H1 (cell line): Measurements from ENCODE around the gene ADH1A. TPM values are rescaled to one million over a fixed set of nuclear protein-coding genes. Genes with fewer than 3 reads are reported as not detected.

Source experiments
- CTCF ChIA-PET: fragments of 300-600 bp; sonication (Branson Sonifier 250); formaldehyde crosslinking; loops from one replicate; lab custom pipeline; 2021; ENCODE audit not compliant: partially characterized antibody; lab: Charles Lee
- POLR2A ChIA-PET: fragments of 300-600 bp; sonication (Branson Sonifier 250); formaldehyde crosslinking; loops from one replicate; lab custom pipeline; 2021; ENCODE audit warnings: inconsistent platforms; ENCODE audit not compliant: partially characterized antibody; lab: Charles Lee
- DNase-seq, 2 experiments: peaks; one replicate each; pipeline versions ENCODE4 v3.0.0 to v3.0.0-alpha.2; 2010 to 2022; ENCODE audit warnings: low spot score in 2 of 2, low read depth in 1 of 2, mixed read lengths in 1 of 2
- FAIRE-seq: peaks from 2 replicates; lab custom pipeline; 2011; peaks lifted over from hg19 to GRCh38; lab: Jason Lieb, UNC
- H2AFZ ChIP-seq: 2 replicates; pipeline ENCODE4 v1.8.1; 2012; ENCODE audit warnings: low read length, inconsistent platforms
- H2AK5ac ChIP-seq: 2 replicates; pipeline ENCODE4 v1.6.1; 2013; ENCODE audit warnings: low read depth, low read length
- H2BK120ac ChIP-seq: replicated peaks from 2 replicates; pipeline ENCODE3; 2013; ENCODE audit warnings: low read depth, low read length, inconsistent platforms
- H2BK12ac ChIP-seq: 2 replicates; pipeline ENCODE4 v1.6.1; 2013; ENCODE audit warnings: low read depth, low read length
- H2BK15ac ChIP-seq: 2 replicates; pipeline ENCODE4 v1.6.1; 2013; ENCODE audit warnings: low read length
- H2BK20ac ChIP-seq: 2 replicates; pipeline ENCODE4 v1.6.1; 2013; ENCODE audit warnings: low read length
- H2BK5ac ChIP-seq: 2 replicates; pipeline ENCODE4 v1.6.1; 2013; ENCODE audit warnings: low read depth, low read length
- H3K14ac ChIP-seq: 2 replicates; pipeline ENCODE4 v1.6.1; 2013; ENCODE audit warnings: inconsistent platforms; ENCODE audit not compliant: insufficient read length
- H3K18ac ChIP-seq: 2 replicates; pipeline ENCODE4 v1.6.1; 2013; ENCODE audit warnings: low read length; ENCODE audit errors: extremely low read depth
- H3K23ac ChIP-seq: 2 replicates; pipeline ENCODE4 v1.6.1; 2013; ENCODE audit warnings: inconsistent platforms; ENCODE audit not compliant: insufficient read length
- H3K23me2 ChIP-seq: 2 replicates; pipeline ENCODE4 v1.6.1; 2013; ENCODE audit warnings: low read depth, low read length
- H3K27ac ChIP-seq: 2 replicates; pipeline ENCODE4 v1.6.1; 2011; ENCODE audit warnings: low read depth, low read length, inconsistent platforms
- H3K27me3 ChIP-seq, 4 experiments: replicated peaks in 1 of 4; 1 replicate in 1 of 4; 2 replicates in 3 of 4; pipeline versions ENCODE4 v1.6.1 to v1.8.1; 2011 to 2013; ENCODE audit warnings: low read length in 3 of 4, mild to moderate bottlenecking in 3 of 4, inconsistent platforms in 2 of 4, mixed read lengths in 2 of 4, moderate library complexity in 1 of 4; ENCODE audit not compliant: control insufficient read depth in 3 of 4, insufficient read depth in 3 of 4; ENCODE audit errors: extremely low read depth in 1 of 4
- H3K36me3 ChIP-seq, 4 experiments: 2 replicates each; pipeline versions ENCODE4 v1.6.1 to v1.8.1; 2011 to 2013; ENCODE audit warnings: mild to moderate bottlenecking in 4 of 4, low read length in 3 of 4, moderate library complexity in 2 of 4, control low read depth in 1 of 4, inconsistent platforms in 1 of 4; ENCODE audit not compliant: insufficient read depth in 4 of 4, control insufficient read depth in 2 of 4
- H3K4ac ChIP-seq: replicated peaks from 2 replicates; pipeline ENCODE3; 2013; ENCODE audit warnings: low read length, low read depth, mixed read lengths, inconsistent platforms; ENCODE audit not compliant: insufficient read length
- H3K4me1 ChIP-seq, 4 experiments: replicated peaks in 1 of 4; 1 replicate in 1 of 4; 2 replicates in 3 of 4; pipeline versions ENCODE4 v1.6.1 to v1.8.1; 2011 to 2013; ENCODE audit warnings: low read length in 3 of 4, inconsistent platforms in 2 of 4, mixed read lengths in 1 of 4; ENCODE audit not compliant: insufficient read depth in 4 of 4, control insufficient read depth in 3 of 4
- H3K4me2 ChIP-seq, 2 experiments: 2 replicates each; pipeline versions ENCODE4 v1.6.1 to v1.8.1; 2011 to 2013; ENCODE audit warnings: low read depth in 2 of 2, low read length in 2 of 2, control low read depth in 1 of 2, inconsistent platforms in 1 of 2, mild to moderate bottlenecking in 1 of 2; ENCODE audit not compliant: insufficient read depth in 1 of 2
- H3K4me3 ChIP-seq, 4 experiments: fragments of 200-600, 300-600 bp in 1 of 4; sonication (generic), shearing (Covaris generic), sonication (Bioruptor Twin) in 1 of 4; 2 replicates each; pipeline versions ENCODE4 v1.5.1 to v1.8.1; 2011 to 2016; ENCODE audit warnings: low read length in 4 of 4, low read depth in 3 of 4, control low read depth in 2 of 4, inconsistent platforms in 2 of 4, mild to moderate bottlenecking in 2 of 4, mixed read lengths in 1 of 4, moderate library complexity in 1 of 4; ENCODE audit not compliant: insufficient read depth in 2 of 4; ENCODE audit errors: extremely low read depth in 1 of 4
- H3K56ac ChIP-seq: replicated peaks from 2 replicates; pipeline ENCODE3; 2013; ENCODE audit warnings: low read depth, mild to moderate bottlenecking, mixed read lengths, low read length, inconsistent platforms; ENCODE audit not compliant: insufficient read length
- H3K79me1 ChIP-seq: 2 replicates; pipeline ENCODE4 v1.6.1; 2013; ENCODE audit warnings: low read depth, low read length, control low read depth
- H3K79me2 ChIP-seq, 2 experiments: 2 replicates each; pipeline versions ENCODE4 v1.6.1 to v1.8.1; 2012 to 2013; ENCODE audit warnings: low read length in 2 of 2, mild to moderate bottlenecking in 2 of 2, inconsistent platforms in 1 of 2; ENCODE audit not compliant: insufficient read depth in 2 of 2, control insufficient read depth in 1 of 2
- H3K9ac ChIP-seq, 4 experiments: replicated peaks in 1 of 4; 1 replicate in 1 of 4; 2 replicates in 3 of 4; pipeline versions ENCODE4 v1.6.1 to v1.8.1; 2011 to 2013; ENCODE audit warnings: low read depth in 3 of 4, low read length in 3 of 4, control low read depth in 2 of 4, mild to moderate bottlenecking in 2 of 4, moderate library complexity in 2 of 4, inconsistent platforms in 1 of 4; ENCODE audit errors: extremely low read depth in 1 of 4
- H3K9me3 ChIP-seq, 2 experiments: 2 replicates each; pipeline versions ENCODE4 v1.6.1 to v1.8.1; 2012 to 2013; ENCODE audit warnings: mild to moderate bottlenecking in 2 of 2, moderate library complexity in 2 of 2, control low read depth in 1 of 2, inconsistent platforms in 1 of 2, low read depth in 1 of 2, low read length in 1 of 2, mixed read lengths in 1 of 2; ENCODE audit not compliant: insufficient read depth in 2 of 2
- H4K20me1 ChIP-seq, 2 experiments: replicated peaks in 1 of 2; 2 replicates each; pipeline versions ENCODE3 to v1.8.1; 2011 to 2013; ENCODE audit warnings: inconsistent platforms in 2 of 2, low read length in 2 of 2, mild to moderate bottlenecking in 1 of 2; ENCODE audit not compliant: insufficient read depth in 2 of 2, control insufficient read depth in 1 of 2
- H4K5ac ChIP-seq: 2 replicates; pipeline ENCODE4 v1.6.1; 2013; ENCODE audit warnings: low read length, low read depth, mixed read lengths, inconsistent platforms; ENCODE audit not compliant: insufficient read length
- H4K8ac ChIP-seq: 2 replicates; pipeline ENCODE4 v1.8.0; 2013; ENCODE audit warnings: mild to moderate bottlenecking, moderate library complexity, low read length, inconsistent platforms; ENCODE audit not compliant: insufficient read depth; ENCODE audit errors: extremely low read depth
- H4K91ac ChIP-seq: replicated peaks from 2 replicates; pipeline ENCODE3; 2013; ENCODE audit warnings: low read length, mixed read lengths, inconsistent platforms; ENCODE audit not compliant: insufficient read length
- CBX5 ChIP-seq: fragments of 300-800, 300-1000 bp; sonication (generic); IDR thresholded peaks from 2 replicates; pipeline ENCODE4 v1.7.1; 2016; ENCODE audit warnings: antibody characterized with exemption, low read length, low read depth
- FOSL1 ChIP-seq: IDR thresholded peaks from 2 replicates; pipeline ENCODE4 v1.6.1; 2011; ENCODE audit warnings: mild to moderate bottlenecking, low read depth, low read length, moderate library complexity; ENCODE audit not compliant: insufficient read depth
- GABPA ChIP-seq: IDR thresholded peaks from 2 replicates; pipeline ENCODE4 v1.6.1; 2011; ENCODE audit warnings: mild to moderate bottlenecking, low read length, moderate library complexity, borderline replicate concordance; ENCODE audit not compliant: insufficient read depth
- POLR2A ChIP-seq, 2 experiments: IDR thresholded peaks; 1 replicate in 1 of 2; 2 replicates in 1 of 2; pipeline ENCODE4 v1.6.1; 2011; ENCODE audit warnings: low read depth in 2 of 2, low read length in 2 of 2, mild to moderate bottlenecking in 2 of 2; ENCODE audit errors: control extremely low read depth in 1 of 2
- RNF2 ChIP-seq: fragments of 200-900, 300-1000 bp; sonication (generic); IDR thresholded peaks from 2 replicates; pipeline ENCODE4 v1.7.1; 2016; ENCODE audit warnings: borderline replicate concordance, low read depth, mild to moderate bottlenecking, antibody characterized with exemption, low read length; ENCODE audit not compliant: poor library complexity, severe bottlenecking; ENCODE audit errors: missing control alignments
- RXRA ChIP-seq: IDR thresholded peaks from 2 replicates; pipeline ENCODE4 v1.6.1; 2011; ENCODE audit warnings: low read depth, mild to moderate bottlenecking, low read length, moderate library complexity; ENCODE audit not compliant: insufficient read depth
- SIX5 ChIP-seq: IDR thresholded peaks from 2 replicates; pipeline ENCODE4 v1.6.1; 2011; ENCODE audit warnings: mild to moderate bottlenecking, low read depth, low read length
- TAF1 ChIP-seq: IDR thresholded peaks from 2 replicates; pipeline ENCODE4 v1.6.1; 2011; ENCODE audit warnings: mild to moderate bottlenecking, low read depth, low read length
- TCF12 ChIP-seq: IDR thresholded peaks from 2 replicates; pipeline ENCODE4 v1.6.1; 2011; ENCODE audit warnings: low read depth, mild to moderate bottlenecking, low read length
- WGBS, 2 experiments: shearing (Covaris generic) in 1 of 2; methylation state at CpG; one replicate each; pipeline versions ENCODE4 v1.1.6 to v1.1.7; 2013 to 2015; ENCODE audit warnings: low lambda C conversion rate in 2 of 2, mixed read lengths in 2 of 2, inconsistent platforms in 1 of 2, low coverage in 1 of 2, missing lambda C conversion rate in 1 of 2; ENCODE audit not compliant: insufficient replicate concordance in 2 of 2, insufficient coverage in 1 of 2, insufficient read length in 1 of 2; ENCODE audit errors: extremely low coverage in 1 of 2, missing lambda C conversion rate in 1 of 2; 5-methylcytosine and 5-hydroxymethylcytosine counted together
- polyA plus RNA-seq, 7 experiments: library from polyadenylated mRNA; depleted of rRNA in 3 of 7; stranded (reverse) in 5 of 7; unstranded in 2 of 7; fragments of >200 nt in 5 of 7; fragments of 200-250 nt in 2 of 7; gene quantifications; 1 replicate in 5 of 7; 2 replicates in 1 of 7; 4 replicates in 1 of 7; pipeline versions ENCODE4 v1.2.1 to v1.2.3, GENCODE V29; 2011 to 2013; ENCODE audit warnings: missing spikeins in 2 of 7, mixed read lengths in 2 of 7
- total RNA-seq: library from RNA; stranded (reverse); fragmentation: NEBNext Ultra II Directional; extraction: Animal tissue kit (Norgen Biotek cat#: 25700); gene quantifications from 2 replicates; pipeline ENCODE4 v1.2.1, GENCODE V29; 2021

The ADH1A gene
- total and polyA plus RNA-seq, 2 of the 8 experiments (the other 6 are each of a cell fraction or from before 2014, with no cell fraction given), result not detected

DNA sequence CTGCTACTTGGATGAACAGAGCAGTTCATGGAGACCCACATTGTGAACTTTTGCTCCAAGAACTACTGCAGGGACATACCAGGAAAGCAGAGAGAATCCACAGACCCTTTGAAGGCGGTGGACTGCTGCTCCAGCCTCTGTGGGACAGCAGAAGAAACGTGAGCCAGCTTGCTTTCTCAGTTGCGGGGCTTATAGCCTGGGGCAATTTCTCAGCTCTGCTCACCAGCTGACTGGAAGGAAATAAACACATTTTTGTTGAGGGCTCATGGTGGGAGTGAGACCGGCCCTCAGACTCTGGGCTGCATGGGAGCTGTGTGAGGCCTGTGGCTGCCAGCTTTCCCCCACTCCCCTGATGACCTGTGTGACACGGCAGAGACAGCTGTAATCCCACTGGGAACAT lies 2.6 kb upstream of the ADH1A start:
- H2BK20ac ChIP-seq, result no peak overlapping the region
- H4K20me1 ChIP-seq, result no peaks in the 10 kb centered on the region
- H2BK12ac ChIP-seq, result no peak overlapping the region
- H3K79me2 ChIP-seq, result no peaks in the 10 kb centered on the region
- H3K4me1 ChIP-seq, result no peaks in the 10 kb centered on the region
- DNase-seq (no peak), FAIRE-seq (no peak)
- H3K36me3 ChIP-seq, result no peaks in the 10 kb centered on the region
- no peak overlapping the region for H2BK5ac ChIP-seq
- no peak overlapping the region for H3K4me2 ChIP-seq
- CTCF ChIA-PET, result interaction anchor here (0.7 kb wide), 1 partner anchor 92 kb away, joined by 3 read pairs; no protein-coding TSS in a partner anchor
- no peak overlapping the region for H2BK15ac ChIP-seq
- no peak overlapping the region for H3K14ac ChIP-seq
- H3K79me1 ChIP-seq, result no peaks in the 10 kb centered on the region
- H3K23me2 ChIP-seq, result no peaks in the 10 kb centered on the region
- H3K56ac ChIP-seq, result no peak overlapping the region
- H3K9me3 ChIP-seq, result no peaks in the 10 kb centered on the region
- WGBS, 2 experiments, result 89% methylated on average over 5 of the region's 5 CpGs; no CpG with 5 or more reads in 1 of the 2 experiments
- H3K4me3 ChIP-seq, result no peak overlapping the region
- POLR2A ChIA-PET, result no interaction called here
- no peak overlapping the region for H4K91ac ChIP-seq
- no peak overlapping the region for H3K9ac ChIP-seq
- no peak overlapping the region for H3K27ac ChIP-seq
- no peaks in the 10 kb centered on the region for H3K27me3 ChIP-seq
- H2AK5ac ChIP-seq, result no peak overlapping the region
- H4K5ac ChIP-seq, result no peak overlapping the region
- TF ChIP-seq RNF2 (no peak), SIX5 (no peak), RXRA (no peak), GABPA (no peak), TAF1 (no peak), CBX5 (no peak), FOSL1 (no peak), POLR2A (IDR thresholded peaks at IDR 0.05; ENCODE audit: control extremely low read depth in 1 of 2, low read depth in 2 of 2, low read length in 2 of 2) (no peak), TCF12 (no peak)
- H4K8ac ChIP-seq, result no peak overlapping the region
- H2BK120ac ChIP-seq, result no peak overlapping the region
- no peak overlapping the region for H3K23ac ChIP-seq
- H3K4ac ChIP-seq, result no peak overlapping the region
- H3K18ac ChIP-seq, result no peak overlapping the region
- H2AFZ ChIP-seq, result no peak overlapping the region
